Measurements from ENCODE around the gene SRPK3. TPM values are rescaled to one million over a fixed set of nuclear protein-coding genes. Genes with fewer than 3 reads are reported as not detected.

The SRPK3 gene
- polyA plus RNA-seq, 1 of the 3 experiments (the other 2 are of a cell fraction), result 0.74 TPM

GRCh38 chrX:153789654-153790053, 8.8 kb downstream of the SRPK3 start:
- H2AFZ ChIP-seq (ENCODE audit: low read depth), result no peak overlapping the region

More at GRCh38 chrX:153789654-153790053, 8.8 kb downstream of the SRPK3 start:
- Histone ChIP-seq H3K36me3 (replicated peaks in 1 of 2; ENCODE audit: control insufficient read depth in 1 of 2, insufficient read depth in 2 of 2, low read length in 1 of 2) (peaks cover 0 to 6% of the 10 kb centered on the region in 2 experiments), H4K20me1 (ENCODE audit: insufficient read depth) (0 out of 2 replicates have a peak, but pooled peaks cover 12% of the 10 kb centered on the region), H3K9me3 (no peaks in the 10 kb centered on the region), H3K4me2 (no peak overlapping the region), H3K9ac (no peak overlapping the region), H3K79me2 (ENCODE audit: insufficient read depth) (peaks cover 28% of the 10 kb centered on the region), H3K4me3 (ENCODE audit: low read depth in 2 of 2, low read length in 1 of 2) (no peak overlapping the region), H3K4me1 (ENCODE audit: control insufficient read depth in 1 of 2, insufficient read depth in 2 of 2, low read depth in 1 of 2, low read length in 1 of 2) (peaks cover 5 to 17% of the 10 kb centered on the region in 2 experiments; a peak in 1 of 4 replicates), H3K27ac (ENCODE audit: low read depth in 2 of 2, low read length in 1 of 2) (no peak overlapping the region), H3K9me2 (no peaks in the 10 kb centered on the region), H3K27me3 (ENCODE audit: insufficient read depth) (peaks cover 14% of the 10 kb centered on the region; the same call in 1 of the 2 replicates), H3F3A (replicated peaks; ENCODE audit: insufficient read depth) (no peaks in the 10 kb centered on the region)
- CTCF ChIA-PET, result no interaction called here
- no peak for TF ChIP-seq GATA2 (CRISPR knock-in tag; IDR thresholded peaks at IDR 0.05)
- TF ChIP-seq TEAD4 (IDR thresholded peaks at IDR 0.05; ENCODE audit: borderline replicate concordance, insufficient read depth), result no peak
- TF ChIP-seq FOXM1 (IDR thresholded peaks at IDR 0.05; ENCODE audit: low read depth), result no peak
- no peak for TF ChIP-seq REST (IDR thresholded peaks at IDR 0.05; ENCODE audit: low read depth, low read length)
- TF ChIP-seq RCOR1 (IDR thresholded peaks at IDR 0.05; ENCODE audit: low read length), result no peak
- no peak for TF ChIP-seq GABPA (IDR thresholded peaks at IDR 0.05; ENCODE audit: low read depth)
- no peak for TF ChIP-seq TAF1 (IDR thresholded peaks at IDR 0.05; ENCODE audit: borderline replicate concordance, low read depth, low read length)
- TF ChIP-seq SIN3A (IDR thresholded peaks at IDR 0.05; ENCODE audit: borderline replicate concordance, low read depth, low read length), result no peak
- TF ChIP-seq RXRA (IDR thresholded peaks at IDR 0.05; ENCODE audit: borderline replicate concordance, low read depth), result no peak
- no peak for TF ChIP-seq YY1 (IDR thresholded peaks at IDR 0.05; ENCODE audit: low read depth)
- no peak for TF ChIP-seq MAX (IDR thresholded peaks at IDR 0.05; ENCODE audit: low read depth)
- no peak for TF ChIP-seq SMC3 (IDR thresholded peaks at IDR 0.05; ENCODE audit: low read depth, low read length)
- TF ChIP-seq PBX3 (IDR thresholded peaks at IDR 0.05), result no peak
- TF ChIP-seq RFX5 (IDR thresholded peaks at IDR 0.05; ENCODE audit: low read length), result no peak
- DNase-seq, result no peak
- WGBS (ENCODE audit: low lambda C conversion rate), result 39% methylated on average over 5 of the region's 12 CpGs
- POLR2A ChIA-PET, result no interaction called here
